GM12878 (cell line): ENCODE results near the gene ATP2C2. TPM values are rescaled to one million over a fixed set of nuclear protein-coding genes. Genes with fewer than 3 reads are reported as not detected.

Experiments
- ATAC-seq: fragments of 200-7000 bp; cut with Tn5 transposase; 3 replicates; pipeline ENCODE4 v1.9.1; 2020; ENCODE audit warnings: mild to moderate bottlenecking, moderate library complexity
- BruUV-seq: library from RNA; stranded (reverse); fragments of 400-500 nt; replicated peaks from 2 replicates; lab custom pipeline; 2021; lab: Mats Ljungman, UMichigan
- CTCF ChIA-PET: fragments of 300-600 bp; sonication (Branson Sonifier 250); formaldehyde crosslinking; extraction: SDS; loops from one replicate; lab custom pipeline; 2021; ENCODE audit warnings: inconsistent platforms; lab: Yijun Ruan, JAX
- POLR2A ChIA-PET: fragments of 350-600 bp; formaldehyde crosslinking; extraction: SDS; loops from one replicate; lab custom pipeline; 2021; ENCODE audit warnings: inconsistent platforms; lab: Charles Lee
- RAD21 ChIA-PET: fragments of 300-600 bp; sonication (Branson Sonifier 250); formaldehyde crosslinking; loops from one replicate; lab custom pipeline; 2023; ENCODE audit warnings: antibody characterized with exemption; ENCODE audit not compliant: unreplicated experiment; lab: Charles Lee
- SMC1A ChIA-PET: fragments of 300-600 bp; sonication (Branson Sonifier 250); formaldehyde crosslinking; loops from one replicate; lab custom pipeline; 2023; ENCODE audit not compliant: unreplicated experiment, uncharacterized antibody; lab: Charles Lee
- DNase-seq: peaks from one replicate; pipeline ENCODE4 v3.0.0-alpha.2; 2011; ENCODE audit warnings: low read depth, low spot score
- FAIRE-seq: peaks from 3 replicates; lab custom pipeline; 2011; peaks lifted over from hg19 to GRCh38; lab: Jason Lieb, UNC
- H2AFZ ChIP-seq: 2 replicates; pipeline ENCODE4 v1.6.0; 2011; ENCODE audit warnings: low read depth, low read length, control low read depth; ENCODE audit not compliant: control insufficient read depth
- H3K27ac ChIP-seq: 2 replicates; pipeline ENCODE4 v1.5.1; 2011; ENCODE audit warnings: control low read depth; ENCODE audit not compliant: control insufficient read depth, insufficient read depth
- H3K27me3 ChIP-seq, 2 experiments: replicated peaks in 1 of 2; 2 replicates each; pipeline versions ENCODE4 v1.6.0 to v1.6.1; 2011; ENCODE audit warnings: low read length in 1 of 2; ENCODE audit not compliant: control insufficient read depth in 2 of 2, insufficient read depth in 2 of 2
- H3K36me3 ChIP-seq, 2 experiments: 2 replicates each; pipeline ENCODE4 v1.5.1; 2011; ENCODE audit warnings: low read length in 1 of 2; ENCODE audit not compliant: control insufficient read depth in 2 of 2, insufficient read depth in 2 of 2
- H3K4me1 ChIP-seq: 2 replicates; pipeline ENCODE4 v1.6.1; 2011; ENCODE audit warnings: mild to moderate bottlenecking, low read length, moderate library complexity, mixed read lengths; ENCODE audit not compliant: control insufficient read depth, insufficient read depth
- H3K4me2 ChIP-seq: 2 replicates; pipeline ENCODE4 v1.6.0; 2011; ENCODE audit warnings: control low read depth; ENCODE audit not compliant: control insufficient read depth, insufficient read depth
- H3K4me3 ChIP-seq: fragments of 200-600 bp; sonication (generic); 2 replicates; pipeline ENCODE4 v1.5.1; 2016
- H3K79me2 ChIP-seq: 2 replicates; pipeline ENCODE4 v1.6.0; 2011; ENCODE audit warnings: low read length; ENCODE audit not compliant: control insufficient read depth, insufficient read depth
- H3K9ac ChIP-seq: 2 replicates; pipeline ENCODE4 v1.8.0; 2011; ENCODE audit warnings: low read length, control low read depth, mixed read lengths; ENCODE audit not compliant: control insufficient read depth, insufficient read depth
- H3K9me3 ChIP-seq: replicated peaks from 3 replicates; pipeline ENCODE4 v1.5.1; 2011; ENCODE audit warnings: mild to moderate bottlenecking, low read length; ENCODE audit not compliant: control insufficient read depth, insufficient read depth
- H4K20me1 ChIP-seq: 2 replicates; pipeline ENCODE4 v1.6.0; 2011; ENCODE audit not compliant: control insufficient read depth, insufficient read depth
- BACH1 ChIP-seq: fragments of 450-650 bp; IDR thresholded peaks from 2 replicates; pipeline ENCODE4 v1.6.1; 2017; ENCODE audit warnings: mild to moderate bottlenecking, borderline replicate concordance
- BRCA1 ChIP-seq: IDR thresholded peaks from 2 replicates; pipeline ENCODE4 v1.6.1; 2011; ENCODE audit warnings: low read depth, low read length, improper control_type of control experiment
- FOS ChIP-seq: IDR thresholded peaks from 3 replicates; pipeline ENCODE4 v1.6.1; 2011; ENCODE audit warnings: borderline replicate concordance; ENCODE audit not compliant: insufficient read length; ENCODE audit errors: extremely low read depth
- GATAD2B ChIP-seq: fragments of 450-650 bp; conservative IDR thresholded peaks from 2 replicates; pipeline ENCODE4 v1.6.1; 2017; ENCODE audit warnings: low read depth, mild to moderate bottlenecking, moderate library complexity
- HCFC1 ChIP-seq: fragments of 150-350 bp; IDR thresholded peaks from 2 replicates; pipeline ENCODE4 v1.6.1; 2014; ENCODE audit warnings: low read length
- HDAC6 ChIP-seq: fragments of 200-600 bp; sonication (generic); IDR thresholded peaks from one replicate; pipeline ENCODE4 v1.8.0; 2017; ENCODE audit warnings: antibody characterized with exemption; ENCODE audit not compliant: unreplicated experiment
- IRF4 ChIP-seq: IDR thresholded peaks from 2 replicates; pipeline ENCODE4 v1.6.1; 2011; ENCODE audit warnings: low read depth, low read length
- SMAD5 ChIP-seq: IDR thresholded peaks from 2 replicates; pipeline ENCODE4 v1.6.1; 2016; ENCODE audit warnings: antibody characterized with exemption, low read depth
- SP1 ChIP-seq: IDR thresholded peaks from one replicate; pipeline ENCODE4 v1.6.1; 2011; ENCODE audit warnings: low read depth, low read length
- STAT1 ChIP-seq: fragments of 450-650 bp; conservative IDR thresholded peaks from 2 replicates; pipeline ENCODE4 v1.6.1; 2014; ENCODE audit warnings: antibody characterized with exemption, mild to moderate bottlenecking
- SUZ12 ChIP-seq: fragments of 200-600 bp; sonication (generic); IDR thresholded peaks from one replicate; pipeline ENCODE4 v1.6.1; 2018; ENCODE audit warnings: antibody characterized with exemption, mild to moderate bottlenecking; ENCODE audit not compliant: unreplicated experiment
- WGBS: methylation state at CpG from one replicate; pipeline ENCODE4 v1.1.6; 2016; ENCODE audit warnings: low lambda C conversion rate; ENCODE audit not compliant: insufficient replicate concordance, insufficient coverage; ENCODE audit errors: missing lambda C conversion rate; 5-methylcytosine and 5-hydroxymethylcytosine counted together
- in situ Hi-C: fragments of 300-500 bp; cut with MboI; formaldehyde crosslinking; loops from 9 replicates; pipeline ENCODE4 v1.14.3; 2018; ENCODE audit warnings: mixed read lengths
- intact Hi-C: fragments of 100-400 bp; cut with micrococcal nuclease; formaldehyde crosslinking; loops from one replicate; pipeline ENCODE4 v1.14.2; 2022; ENCODE audit not compliant: unreplicated experiment
- polyA plus RNA-seq, 11 experiments: library from polyadenylated mRNA; depleted of rRNA in 4 of 11; unstranded in 6 of 11; stranded (reverse) in 5 of 11; fragments of >200 nt; fragmentation: Nextera tagmentation in 4 of 11; fragmentation: Illumina TruSeq in 1 of 11; extraction: Ambion mirVana in 4 of 11; extraction: Trizol in 1 of 11; gene quantifications; 1 replicate in 1 of 11; 2 replicates in 10 of 11; pipeline versions ENCODE4 v1.2.1 to v1.2.3, GENCODE V29; 2011 to 2016; ENCODE audit warnings: inconsistent platforms in 2 of 11, missing spikeins in 2 of 11, low read depth in 1 of 11
- total RNA-seq, 4 experiments: library from RNA; depleted of rRNA in 3 of 4; stranded (reverse); fragments of >200 nt in 3 of 4; fragmentation: Illumina TruSeq in 1 of 4; extraction: Trizol in 1 of 4; gene quantifications; 2 replicates each; pipeline versions ENCODE4 v1.2.1 to v1.2.3, GENCODE V29; 2013 to 2021
- TF ChIP-seq, protein P1 (sequence below): IDR thresholded peaks from 2 replicates; pipeline ENCODE4 v1.6.1; 2012; ENCODE audit warnings: low read length, inconsistent platforms
- TF ChIP-seq, protein P2 (sequence below): IDR thresholded peaks from 2 replicates; pipeline ENCODE4 v1.6.1; 2011; ENCODE audit warnings: borderline replicate concordance, low read depth, mild to moderate bottlenecking, moderate library complexity, mixed read lengths, low read length; ENCODE audit not compliant: insufficient read depth; ENCODE audit errors: extremely low read length
- TF ChIP-seq, protein P3 (sequence below): fragments of 450-650 bp; IDR thresholded peaks from 2 replicates; pipeline ENCODE4 v1.6.1; 2018; ENCODE audit warnings: borderline replicate concordance, mild to moderate bottlenecking; ENCODE audit not compliant: partially characterized antibody

The ATP2C2 gene
- total and polyA plus RNA-seq, 10 of the 15 experiments (the other 5 are each of a cell fraction or from before 2014, with no cell fraction given) = 0.05 to 0.19 TPM; not detected in 8

DNA sequence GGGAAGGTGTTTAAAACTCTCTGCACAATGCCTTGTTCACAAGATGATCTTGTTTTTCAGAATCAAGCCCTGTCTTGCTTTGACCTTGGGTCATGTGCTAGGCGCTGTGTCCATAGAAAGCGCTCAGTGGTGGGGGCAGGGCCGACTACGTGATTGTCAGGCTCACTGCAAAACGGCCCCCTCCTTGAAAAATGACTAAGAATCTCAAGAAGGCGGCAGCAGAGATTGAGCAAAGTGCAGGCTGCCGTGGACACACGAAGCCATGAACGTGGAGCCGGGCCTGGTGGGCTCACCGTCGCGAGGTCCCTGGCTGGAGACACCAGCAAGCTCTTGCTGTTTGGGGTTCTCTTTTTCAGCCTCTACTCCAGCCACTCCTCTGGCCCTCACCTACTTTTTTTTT lies 10.2 kb downstream of the ATP2C2 start:
- ChIA-PET POLR2A (no interaction called here), CTCF (no interaction called here), RAD21 (no interaction called here), SMC1A (no interaction called here)
- H3K79me2 ChIP-seq = no peaks in the 10 kb centered on the region
- no peak for ATAC-seq
- H3K4me3 ChIP-seq = no peak overlapping the region
- no peak overlapping the region for H3K27ac ChIP-seq
- WGBS = 44% methylated on average over 13 of the region's 13 CpGs
- in situ Hi-C loops = no loop called here
- H3K27me3 ChIP-seq = no peaks in the 10 kb centered on the region
- DNase-seq = no peak
- H3K4me2 ChIP-seq = no peak overlapping the region
- TF ChIP-seq SMAD5 = no peak
- TF ChIP-seq FOS = no peak
- no peak for TF ChIP-seq HDAC6
- TF ChIP-seq BACH1 = no peak
- TF ChIP-seq BRCA1 = no peak
- no peak for TF ChIP-seq SUZ12
- TF ChIP-seq HCFC1 = no peak
- TF ChIP-seq, protein P1, sequence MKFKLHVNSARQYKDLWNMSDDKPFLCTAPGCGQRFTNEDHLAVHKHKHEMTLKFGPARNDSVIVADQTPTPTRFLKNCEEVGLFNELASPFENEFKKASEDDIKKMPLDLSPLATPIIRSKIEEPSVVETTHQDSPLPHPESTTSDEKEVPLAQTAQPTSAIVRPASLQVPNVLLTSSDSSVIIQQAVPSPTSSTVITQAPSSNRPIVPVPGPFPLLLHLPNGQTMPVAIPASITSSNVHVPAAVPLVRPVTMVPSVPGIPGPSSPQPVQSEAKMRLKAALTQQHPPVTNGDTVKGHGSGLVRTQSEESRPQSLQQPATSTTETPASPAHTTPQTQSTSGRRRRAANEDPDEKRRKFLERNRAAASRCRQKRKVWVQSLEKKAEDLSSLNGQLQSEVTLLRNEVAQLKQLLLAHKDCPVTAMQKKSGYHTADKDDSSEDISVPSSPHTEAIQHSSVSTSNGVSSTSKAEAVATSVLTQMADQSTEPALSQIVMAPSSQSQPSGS = no peak
- TF ChIP-seq SP1 = no peak
- no peak for TF ChIP-seq GATAD2B
- no peak for TF ChIP-seq STAT1
- TF ChIP-seq, protein P2, sequence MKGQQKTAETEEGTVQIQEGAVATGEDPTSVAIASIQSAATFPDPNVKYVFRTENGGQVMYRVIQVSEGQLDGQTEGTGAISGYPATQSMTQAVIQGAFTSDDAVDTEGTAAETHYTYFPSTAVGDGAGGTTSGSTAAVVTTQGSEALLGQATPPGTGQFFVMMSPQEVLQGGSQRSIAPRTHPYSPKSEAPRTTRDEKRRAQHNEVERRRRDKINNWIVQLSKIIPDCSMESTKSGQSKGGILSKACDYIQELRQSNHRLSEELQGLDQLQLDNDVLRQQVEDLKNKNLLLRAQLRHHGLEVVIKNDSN = no peak
- TF ChIP-seq IRF4 = no peak
- TF ChIP-seq, protein P3, sequence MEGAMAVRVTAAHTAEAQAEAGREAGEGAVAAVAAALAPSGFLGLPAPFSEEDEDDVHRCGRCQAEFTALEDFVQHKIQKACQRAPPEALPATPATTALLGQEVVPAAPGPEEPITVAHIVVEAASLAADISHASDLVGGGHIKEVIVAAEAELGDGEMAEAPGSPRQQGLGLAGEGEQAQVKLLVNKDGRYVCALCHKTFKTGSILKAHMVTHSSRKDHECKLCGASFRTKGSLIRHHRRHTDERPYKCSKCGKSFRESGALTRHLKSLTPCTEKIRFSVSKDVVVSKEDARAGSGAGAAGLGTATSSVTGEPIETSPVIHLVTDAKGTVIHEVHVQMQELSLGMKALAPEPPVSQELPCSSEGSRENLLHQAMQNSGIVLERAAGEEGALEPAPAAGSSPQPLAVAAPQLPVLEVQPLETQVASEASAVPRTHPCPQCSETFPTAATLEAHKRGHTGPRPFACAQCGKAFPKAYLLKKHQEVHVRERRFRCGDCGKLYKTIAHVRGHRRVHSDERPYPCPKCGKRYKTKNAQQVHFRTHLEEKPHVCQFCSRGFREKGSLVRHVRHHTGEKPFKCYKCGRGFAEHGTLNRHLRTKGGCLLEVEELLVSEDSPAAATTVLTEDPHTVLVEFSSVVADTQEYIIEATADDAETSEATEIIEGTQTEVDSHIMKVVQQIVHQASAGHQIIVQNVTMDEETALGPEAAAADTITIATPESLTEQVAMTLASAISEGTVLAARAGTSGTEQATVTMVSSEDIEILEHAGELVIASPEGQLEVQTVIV = no peak
- no peak overlapping the region for H3K9ac ChIP-seq
- H2AFZ ChIP-seq = no peak overlapping the region
- FAIRE-seq = no peak
- H3K9me3 ChIP-seq = no peaks in the 10 kb centered on the region
- no peaks in the 10 kb centered on the region for H3K36me3 ChIP-seq
- H4K20me1 ChIP-seq = no peaks in the 10 kb centered on the region
- no TSS peak for BruUV-seq
- intact Hi-C loops = no loop called here
- H3K4me1 ChIP-seq = no peaks in the 10 kb centered on the region
